Naive thymus-derived CD4-positive, alpha-beta T cell (primary cell): ENCODE measurements around the gene MGAT5B. TPM values are rescaled to one million over a fixed set of nuclear protein-coding genes. Genes with fewer than 3 reads are reported as not detected.

Source experiments
- ATAC-seq: fragments of 150-1000 bp; cut with Tn5 transposase; 2 replicates; pipeline ENCODE4 v1.10.0; 2021; ENCODE audit warnings: mild to moderate bottlenecking, moderate library complexity
- CTCF ChIA-PET: fragments of 350-600 bp; sonication (Branson Sonifier 250); formaldehyde crosslinking; loops from one replicate; lab custom pipeline; 2021; ENCODE audit warnings: antibody characterized with exemption; lab: Charles Lee
- POLR2A ChIA-PET: fragments of 350-600 bp; sonication (Branson Sonifier 250); formaldehyde crosslinking; loops from one replicate; lab custom pipeline; 2021; ENCODE audit warnings: antibody characterized with exemption, inconsistent platforms; lab: Charles Lee
- DNase-seq, 9 donors: peaks; one replicate each; pipeline versions ENCODE4 v3.0.0 to v3.0.0-alpha.2; 2020 to 2022; ENCODE audit warnings: mixed read lengths in 1 of 9
- H3K27ac ChIP-seq: one replicate; pipeline ENCODE4 v1.7.0; 2013; ENCODE audit warnings: mild to moderate bottlenecking, low read depth, low read length, moderate library complexity
- H3K27me3 ChIP-seq, 2 donors: one replicate each; pipeline ENCODE4 v1.7.0; 2013; ENCODE audit warnings: low read length in 2 of 2, mild to moderate bottlenecking in 2 of 2, moderate library complexity in 2 of 2; ENCODE audit not compliant: control insufficient read depth in 2 of 2, insufficient read depth in 2 of 2
- H3K36me3 ChIP-seq, 3 experiments: 1 replicate in 2 of 3; 2 replicates in 1 of 3; pipeline ENCODE4 v1.7.0; 2013; ENCODE audit warnings: low read length in 3 of 3, mild to moderate bottlenecking in 3 of 3, moderate library complexity in 1 of 3; ENCODE audit not compliant: insufficient read depth in 3 of 3, control insufficient read depth in 2 of 3
- H3K4me1 ChIP-seq, 2 donors: one replicate each; pipeline ENCODE4 v1.7.0; 2013; ENCODE audit warnings: low read length in 2 of 2, mild to moderate bottlenecking in 2 of 2, moderate library complexity in 1 of 2; ENCODE audit not compliant: control insufficient read depth in 2 of 2, insufficient read depth in 2 of 2
- H3K4me3 ChIP-seq: 2 replicates; pipeline ENCODE4 v1.7.0; 2013; ENCODE audit warnings: mild to moderate bottlenecking, low read length
- H3K9me3 ChIP-seq, 3 experiments: 1 replicate in 2 of 3; 2 replicates in 1 of 3; pipeline ENCODE4 v1.7.0; 2013; ENCODE audit warnings: low read length in 3 of 3; ENCODE audit not compliant: control insufficient read depth in 2 of 3
- H3K27ac Mint-ChIP-seq, 9 donors: one replicate each; pipeline ENCODE4 v1.8.0; 2020 to 2022; ENCODE audit warnings: mixed read lengths in 9 of 9, mild to moderate bottlenecking in 8 of 9, moderate library complexity in 5 of 9, inconsistent platforms in 2 of 9
- H3K27me3 Mint-ChIP-seq, 5 donors: one replicate each; pipeline ENCODE4 v1.8.0; 2021 to 2022; ENCODE audit warnings: mixed read lengths in 5 of 5, mild to moderate bottlenecking in 1 of 5
- H3K36me3 Mint-ChIP-seq, 5 donors: one replicate each; pipeline ENCODE4 v1.8.0; 2020 to 2022; ENCODE audit warnings: mixed read lengths in 5 of 5, mild to moderate bottlenecking in 3 of 5, inconsistent platforms in 1 of 5
- H3K4me1 Mint-ChIP-seq, 7 donors: one replicate each; pipeline ENCODE4 v1.8.0; 2020 to 2022; ENCODE audit warnings: mixed read lengths in 7 of 7, mild to moderate bottlenecking in 3 of 7, inconsistent platforms in 1 of 7
- H3K4me3 Mint-ChIP-seq, 10 donors: one replicate each; pipeline ENCODE4 v1.8.0; 2020 to 2022; ENCODE audit warnings: mild to moderate bottlenecking in 10 of 10, mixed read lengths in 10 of 10, moderate library complexity in 6 of 10, inconsistent platforms in 2 of 10
- H3K9me3 Mint-ChIP-seq, 11 donors: one replicate each; pipeline ENCODE4 v1.8.0; 2020 to 2022; ENCODE audit warnings: mixed read lengths in 11 of 11, mild to moderate bottlenecking in 4 of 11, inconsistent platforms in 1 of 11, moderate library complexity in 1 of 11
- intact Hi-C, 2 donors: fragments of 100-400 bp; cut with micrococcal nuclease; formaldehyde crosslinking; loops; one replicate each; pipeline ENCODE4 v1.15.1; 2023
- polyA plus RNA-seq, 2 donors: library from polyadenylated mRNA; unstranded; fragments of 300-500 nt; fragmentation: Illumina TruSeq; gene quantifications; one replicate each; pipeline ENCODE4 v1.2.3, GENCODE V29; 2021
- total RNA-seq, 6 experiments: library from RNA in 5 of 6; stranded (reverse) in 5 of 6; gene quantifications; 1 replicate in 5 of 6; 2 replicates in 1 of 6; pipeline ENCODE4 v1.2.3 and lab custom pipeline; 2021 to 2026

The MGAT5B gene
- total and polyA plus RNA-seq, 7 experiments from 2014 or later = 0.12 to 3.7 (median 1.5) TPM; not detected in 1

DNA sequence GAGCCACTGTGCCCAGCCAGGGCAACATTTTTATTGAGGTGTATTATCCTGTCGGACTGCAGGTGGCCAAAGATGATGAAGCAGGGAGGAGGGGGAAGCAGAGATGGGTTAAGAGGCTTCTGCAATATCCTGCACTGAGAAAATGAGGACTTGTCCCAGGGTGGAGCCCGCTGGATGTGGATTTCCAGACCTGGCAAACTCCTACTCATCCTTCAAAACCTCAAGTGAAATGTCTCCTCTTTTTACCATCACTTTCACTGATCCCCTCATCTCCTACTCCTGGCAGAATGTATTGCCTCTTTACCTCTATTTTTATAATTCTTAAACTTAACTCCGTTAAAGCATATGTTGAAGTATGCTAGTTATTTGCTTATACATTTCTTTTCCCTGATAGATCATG lies 60.9 kb downstream of the MGAT5B start:
- no peak overlapping the region for H3K4me3 Mint-ChIP-seq
- intact Hi-C loops = loop anchor here in 1 of 2 donors (10.0 kb wide), 1 partner anchor 66 kb away; no protein-coding TSS in a partner anchor
- H3K27me3 ChIP-seq = no peaks in the 10 kb centered on the region
- H3K27me3 Mint-ChIP-seq = peaks cover 0 to 7% (median 0%) of the 10 kb centered on the region in 5 donors
- no peaks in the 10 kb centered on the region for H3K4me1 ChIP-seq
- H3K9me3 Mint-ChIP-seq = peaks cover 0 to 1% (median 0%) of the 10 kb centered on the region in 11 donors
- no peak for ATAC-seq
- ChIA-PET CTCF (no interaction called here), POLR2A (no interaction called here)
- H3K36me3 Mint-ChIP-seq = no peaks in the 10 kb centered on the region
- no peaks in the 10 kb centered on the region for H3K36me3 ChIP-seq
- no peaks in the 10 kb centered on the region for H3K4me1 Mint-ChIP-seq
- H3K4me3 ChIP-seq = no peak overlapping the region
- H3K27ac Mint-ChIP-seq = peak overlapping the region in 1 of 9 donors; percentile 47
- no peak overlapping the region for H3K27ac ChIP-seq
- no peak for DNase-seq
- no peaks in the 10 kb centered on the region for H3K9me3 ChIP-seq

DNA sequence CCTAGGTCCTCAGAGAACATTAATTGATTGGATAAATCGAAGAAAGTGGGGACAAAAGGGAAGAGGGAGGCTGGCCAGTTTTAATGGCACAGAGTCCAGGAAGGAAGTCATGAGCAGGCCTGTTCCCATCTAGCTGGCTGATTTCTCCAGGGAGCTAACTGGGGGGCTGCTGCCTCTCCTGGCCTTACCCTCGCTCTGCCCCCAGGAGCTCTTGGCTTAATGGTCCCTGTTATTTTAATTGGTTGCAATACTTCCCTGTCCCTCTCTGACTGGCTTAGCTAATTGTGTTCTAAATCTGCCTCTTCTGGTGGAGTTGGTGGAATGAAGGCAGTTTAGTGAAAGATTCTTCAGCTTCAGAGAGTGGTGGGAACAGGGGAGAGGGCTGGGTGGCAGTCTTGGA lies 61.4 kb downstream of the MGAT5B start:
- Histone ChIP-seq H3K36me3 (no peaks in the 10 kb centered on the region), H3K4me3 (no peak overlapping the region), H3K9me3 (no peaks in the 10 kb centered on the region), H3K27me3 (no peaks in the 10 kb centered on the region), H3K27ac (no peak overlapping the region), H3K4me1 (no peaks in the 10 kb centered on the region)
- Mint-ChIP-seq H3K4me3 (no peak overlapping the region), H3K27ac (peak overlapping the region in 1 of 9 donors; percentile 47), H3K27me3 (peaks cover 0 to 10% (median 0%) of the 10 kb centered on the region in 5 donors), H3K36me3 (no peaks in the 10 kb centered on the region), H3K4me1 (no peaks in the 10 kb centered on the region), H3K9me3 (peaks cover 0 to 1% (median 0%) of the 10 kb centered on the region in 11 donors)
- no peak for ATAC-seq
- CTCF ChIA-PET = no interaction called here
- no peak for DNase-seq
- POLR2A ChIA-PET = no interaction called here
- intact Hi-C loops = loop anchor here in 1 of 2 donors (10.0 kb wide), 1 partner anchor 65 kb away; no protein-coding TSS in a partner anchor

DNA sequence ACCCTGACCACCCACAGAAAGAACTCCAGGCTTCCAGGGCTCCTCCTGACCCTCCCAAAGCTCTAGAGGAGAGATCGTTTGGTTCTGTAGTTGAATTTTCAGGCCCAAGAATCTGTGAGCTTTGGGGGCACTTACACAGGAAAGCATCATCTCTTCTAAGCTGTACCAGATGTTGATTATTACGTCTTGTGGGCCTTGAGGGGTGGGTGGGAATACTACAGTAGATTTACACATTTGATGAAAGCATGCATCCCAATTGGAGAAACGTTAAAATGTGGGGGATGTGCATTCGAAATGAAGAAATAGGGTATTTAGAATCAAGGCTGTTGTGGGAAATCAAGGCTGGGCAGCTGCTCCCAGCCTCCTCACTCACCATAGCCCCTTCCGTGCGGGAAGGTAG lies 61.9 kb downstream of the MGAT5B start:
- ATAC-seq (no peak), DNase-seq (no peak)
- no peaks in the 10 kb centered on the region for H3K4me1 ChIP-seq
- H3K27me3 ChIP-seq = no peaks in the 10 kb centered on the region
- no peaks in the 10 kb centered on the region for H3K4me1 Mint-ChIP-seq
- H3K9me3 ChIP-seq = no peaks in the 10 kb centered on the region
- H3K9me3 Mint-ChIP-seq = peaks cover 0 to 1% (median 0%) of the 10 kb centered on the region in 11 donors
- CTCF ChIA-PET = no interaction called here
- peaks cover 0 to 13% (median 0%) of the 10 kb centered on the region in 5 donors for H3K27me3 Mint-ChIP-seq
- H3K27ac Mint-ChIP-seq = no peak overlapping the region
- POLR2A ChIA-PET = no interaction called here
- H3K36me3 Mint-ChIP-seq = no peaks in the 10 kb centered on the region
- no peak overlapping the region for H3K4me3 ChIP-seq
- no peaks in the 10 kb centered on the region for H3K36me3 ChIP-seq
- intact Hi-C loops = no loop called here
- H3K27ac ChIP-seq = no peak overlapping the region
- H3K4me3 Mint-ChIP-seq = no peak overlapping the region

DNA sequence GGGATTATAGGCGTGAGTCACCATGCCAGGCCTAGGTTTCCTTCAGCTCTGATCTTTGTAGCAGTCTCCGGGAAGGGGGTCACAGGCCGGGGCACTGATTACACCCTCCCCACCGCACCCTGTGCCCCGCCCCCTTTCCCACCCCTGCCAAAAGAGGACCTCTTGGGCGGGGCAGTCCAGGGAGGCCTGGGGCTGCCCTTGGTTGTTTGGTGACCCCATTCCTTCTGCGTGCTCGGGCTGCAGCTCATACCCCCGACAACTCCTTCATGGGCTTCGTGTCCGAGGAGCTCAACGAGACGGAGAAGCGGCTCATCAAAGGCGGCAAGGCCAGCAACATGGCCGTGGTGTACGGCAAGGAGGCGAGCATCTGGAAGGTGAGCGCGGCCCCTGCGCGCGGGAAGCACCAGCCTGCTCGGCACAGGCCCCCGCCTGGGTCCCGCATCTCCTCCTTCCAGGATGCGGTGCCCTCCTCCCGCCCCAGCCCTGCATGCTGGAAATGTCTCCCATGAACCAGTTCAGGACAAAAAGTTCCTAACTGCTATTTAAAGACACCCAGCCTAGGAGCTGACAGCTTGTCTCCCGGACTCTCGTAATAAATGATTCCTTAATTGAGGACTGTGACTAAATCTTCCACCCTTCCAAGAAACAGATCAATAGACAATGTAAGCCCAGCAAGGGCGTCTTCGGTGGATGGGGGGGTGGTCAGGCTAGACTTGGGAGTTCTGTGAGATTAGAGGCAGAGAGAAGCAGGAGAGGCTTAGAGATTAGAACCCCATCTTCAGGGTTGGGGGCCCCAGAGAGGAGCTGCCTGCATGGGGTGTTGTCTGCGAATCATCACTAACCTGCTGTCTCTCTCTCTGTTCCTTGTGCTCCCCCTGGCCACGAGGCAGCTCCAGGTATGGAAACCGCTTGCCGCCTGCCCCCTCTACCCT lies 64.5 kb downstream of the MGAT5B start:
- DNase-seq (no peak), ATAC-seq (no peak)
- Histone ChIP-seq H3K4me3 (no peak overlapping the region), H3K27me3 (no peaks in the 10 kb centered on the region), H3K27ac (no peak overlapping the region), H3K36me3 (no peaks in the 10 kb centered on the region), H3K4me1 (no peaks in the 10 kb centered on the region), H3K9me3 (no peaks in the 10 kb centered on the region)
- Mint-ChIP-seq H3K4me3 (no peak overlapping the region), H3K27ac (no peak overlapping the region), H3K36me3 (no peaks in the 10 kb centered on the region), H3K9me3 (peaks cover 0 to 1% (median 0%) of the 10 kb centered on the region in 11 donors), H3K4me1 (peaks cover 0 to 3% (median 0%) of the 10 kb centered on the region in 7 donors), H3K27me3 (peaks cover 0 to 23% (median 0%) of the 10 kb centered on the region in 5 donors)
- intact Hi-C loops = no loop called here
- ChIA-PET CTCF (no interaction called here), POLR2A (no interaction called here)

DNA sequence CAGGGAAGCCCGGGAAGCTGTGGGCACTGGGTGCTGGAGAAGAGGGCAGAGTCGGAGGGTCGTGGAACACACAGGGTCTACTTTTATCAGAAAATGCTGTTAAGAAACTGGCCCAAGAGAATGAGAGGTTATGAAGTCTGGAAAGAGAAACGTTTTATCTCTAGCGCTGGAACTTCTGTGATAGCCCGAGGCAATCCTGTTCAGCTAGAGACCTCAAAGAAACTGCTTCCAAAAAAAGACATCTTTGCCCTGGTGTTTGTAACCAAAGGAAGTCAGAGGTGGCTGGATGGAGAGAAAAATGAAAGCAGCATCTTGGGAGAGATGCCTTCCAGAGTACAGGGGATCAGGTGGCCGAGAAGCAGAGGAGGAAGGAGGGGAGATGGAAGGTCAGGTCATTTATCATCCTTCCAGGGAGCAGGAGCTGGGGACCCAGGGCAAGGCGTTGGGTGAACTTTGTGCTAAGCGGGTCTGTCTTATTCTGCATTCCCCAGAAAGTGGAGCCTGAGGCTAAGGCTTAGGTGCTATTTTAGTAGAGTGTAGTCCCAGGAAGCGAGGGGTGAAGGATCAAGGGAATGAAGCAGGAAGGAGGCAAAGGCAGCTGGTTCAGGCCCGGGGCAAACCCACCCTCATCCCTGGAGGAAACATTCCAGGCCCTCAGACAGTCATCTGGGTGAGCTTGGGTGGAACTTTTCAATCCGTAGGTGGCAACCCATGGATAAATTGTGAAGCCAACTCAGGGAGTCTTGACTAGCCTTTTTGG lies 66.5 kb downstream of the MGAT5B start:
- CTCF ChIA-PET = interaction anchor here (1.1 kb wide), 1 partner anchor 294 kb away, joined by 3 read pairs; no protein-coding TSS in a partner anchor
- peaks cover 0 to 3% (median 0%) of the 10 kb centered on the region in 7 donors for H3K4me1 Mint-ChIP-seq

DNA sequence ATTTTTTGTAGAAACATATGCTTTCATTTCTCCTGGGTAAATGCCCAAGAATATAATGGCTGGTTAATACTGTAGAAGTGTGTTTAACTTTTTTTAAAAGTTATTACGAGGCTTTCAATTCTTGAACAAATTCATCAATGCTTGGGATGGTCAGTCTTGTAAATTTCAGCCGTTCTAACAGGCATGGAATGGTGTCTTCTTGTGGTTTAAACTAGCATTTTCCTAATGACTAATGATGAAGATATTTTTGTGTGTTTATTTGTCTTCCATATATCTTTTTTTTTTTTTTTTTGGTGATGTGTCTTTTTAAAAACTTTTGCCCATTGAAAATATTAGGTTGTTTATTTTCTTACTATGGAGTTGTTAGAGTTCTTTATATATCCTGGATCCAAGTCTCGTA lies 67.1 kb downstream of the MGAT5B start:
- Mint-ChIP-seq H3K4me1 (peaks cover 0 to 3% (median 0%) of the 10 kb centered on the region in 7 donors), H3K4me3 (no peak overlapping the region), H3K36me3 (no peaks in the 10 kb centered on the region), H3K27me3 (peaks cover 0 to 22% (median 0%) of the 10 kb centered on the region in 5 donors), H3K9me3 (peaks cover 0 to 1% (median 0%) of the 10 kb centered on the region in 11 donors), H3K27ac (no peak overlapping the region)
- ChIA-PET CTCF (interaction anchor here (1.1 kb wide), 1 partner anchor 294 kb away, joined by 3 read pairs; no protein-coding TSS in a partner anchor), POLR2A (no interaction called here)
- no peaks in the 10 kb centered on the region for H3K4me1 ChIP-seq
- ATAC-seq = no peak
- DNase-seq = no peak
- H3K36me3 ChIP-seq = no peaks in the 10 kb centered on the region
- intact Hi-C loops = no loop called here
- H3K27ac ChIP-seq = no peak overlapping the region
- no peak overlapping the region for H3K4me3 ChIP-seq
- no peaks in the 10 kb centered on the region for H3K9me3 ChIP-seq
- H3K27me3 ChIP-seq = no peaks in the 10 kb centered on the region

More for the DNA sequence above, 66.5 kb downstream of the MGAT5B start:
- DNase-seq = no peak
- Mint-ChIP-seq H3K4me3 (no peak overlapping the region), H3K27me3 (peaks cover 0 to 23% (median 0%) of the 10 kb centered on the region in 5 donors), H3K27ac (peak overlapping the region in 2 of 9 donors; percentile 29 to 52), H3K9me3 (peaks cover 0 to 1% (median 0%) of the 10 kb centered on the region in 11 donors), H3K36me3 (no peaks in the 10 kb centered on the region)
- intact Hi-C loops = no loop called here
- no peaks in the 10 kb centered on the region for H3K27me3 ChIP-seq
- no peaks in the 10 kb centered on the region for H3K4me1 ChIP-seq
- no peak overlapping the region for H3K4me3 ChIP-seq
- H3K36me3 ChIP-seq = no peaks in the 10 kb centered on the region
- H3K27ac ChIP-seq = no peak overlapping the region
- POLR2A ChIA-PET = no interaction called here
- H3K9me3 ChIP-seq = no peaks in the 10 kb centered on the region
- no peak for ATAC-seq
